Lower lobe of right lung (tissue), 2 donors: ENCODE data around the gene CCL23. TPM values are rescaled to one million over a fixed set of nuclear protein-coding genes. Genes with fewer than 3 reads are reported as not detected.
A peak's percentile ranks its signal among the peaks of the same experiment; 100 is the strongest.

Experiments
- ATAC-seq, 2 donors: fragments of 200-7000 bp; cut with Tn5 transposase; one replicate each; pipeline ENCODE4 v1.9.1; 2020 to 2022; ENCODE audit warnings: mild to moderate bottlenecking in 2 of 2, moderate library complexity in 2 of 2
- DNase-seq: peaks from one replicate; pipeline ENCODE4 v3.0.0-alpha.2; 2020
- H3K27ac ChIP-seq: fragments of 200-600 bp; one replicate; pipeline ENCODE4 v1.8.0; 2022
- H3K27me3 ChIP-seq: fragments of 200-600 bp; one replicate; pipeline ENCODE4 v1.8.0; 2022; ENCODE audit warnings: low read depth
- H3K36me3 ChIP-seq: fragments of 200-600 bp; one replicate; pipeline ENCODE4 v1.8.0; 2022; ENCODE audit warnings: mild to moderate bottlenecking
- H3K4me1 ChIP-seq: fragments of 200-600 bp; one replicate; pipeline ENCODE4 v1.8.0; 2022
- H3K4me3 ChIP-seq: fragments of 200-600 bp; one replicate; pipeline ENCODE4 v1.8.0; 2022; ENCODE audit warnings: mild to moderate bottlenecking
- H3K9me3 ChIP-seq: fragments of 200-600 bp; one replicate; pipeline ENCODE4 v1.8.0; 2022
- intact Hi-C: fragments of 100-400 bp; cut with DNase I; formaldehyde crosslinking; loops from one replicate; pipeline ENCODE4 v1.11.0; 2022
- total RNA-seq: library from RNA; stranded (reverse); fragmentation: NEBNext Ultra II Directional; extraction: Animal tissue kit (Norgen Biotek cat#: 25700); gene quantifications from one replicate; pipeline ENCODE4 v1.2.1, GENCODE V29; 2021
- TF ChIP-seq, protein P1 (sequence below): fragments of 200-600 bp; IDR thresholded peaks from one replicate; pipeline ENCODE4 v1.8.0; 2022; ENCODE audit warnings: antibody characterized with exemption, mild to moderate bottlenecking
- donor health status: DM: no; HTN: yes; CAD: no; lungs with severe emphysema.

Gene CCL23
- total RNA-seq, 1 donor from 2014 or later: 5.1 TPM

DNA sequence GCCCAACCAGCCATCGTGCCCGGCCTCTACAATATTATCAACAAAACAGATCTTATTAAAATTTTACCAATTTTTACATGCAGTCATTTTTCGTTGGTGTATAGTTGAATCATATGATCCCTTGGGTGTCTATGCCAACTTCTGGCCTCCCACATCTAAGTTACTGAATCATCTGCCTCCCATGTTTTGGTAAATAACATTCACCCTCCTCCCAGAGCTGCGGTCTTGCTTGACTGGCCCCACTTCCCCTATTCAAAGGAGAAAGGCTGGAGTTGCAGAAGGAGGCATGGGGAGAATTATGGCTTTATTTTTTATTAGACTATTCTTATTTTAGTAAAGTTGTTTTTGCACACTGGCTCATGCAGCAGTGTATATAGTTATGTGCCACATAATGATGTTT is 18.5 kb upstream of the CCL23 start:
- Histone ChIP-seq H3K27me3 (no peaks in the 10 kb centered on the region), H3K9me3 (no peaks in the 10 kb centered on the region), H3K4me3 (no peak overlapping the region), H3K36me3 (no peaks in the 10 kb centered on the region), H3K4me1 (peaks cover 8% of the 10 kb centered on the region), H3K27ac (no peak overlapping the region)
- DNase-seq (no peak), ATAC-seq (peak; percentile 62 to 79)
- intact Hi-C loops: no loop called here
- TF ChIP-seq, protein P1, sequence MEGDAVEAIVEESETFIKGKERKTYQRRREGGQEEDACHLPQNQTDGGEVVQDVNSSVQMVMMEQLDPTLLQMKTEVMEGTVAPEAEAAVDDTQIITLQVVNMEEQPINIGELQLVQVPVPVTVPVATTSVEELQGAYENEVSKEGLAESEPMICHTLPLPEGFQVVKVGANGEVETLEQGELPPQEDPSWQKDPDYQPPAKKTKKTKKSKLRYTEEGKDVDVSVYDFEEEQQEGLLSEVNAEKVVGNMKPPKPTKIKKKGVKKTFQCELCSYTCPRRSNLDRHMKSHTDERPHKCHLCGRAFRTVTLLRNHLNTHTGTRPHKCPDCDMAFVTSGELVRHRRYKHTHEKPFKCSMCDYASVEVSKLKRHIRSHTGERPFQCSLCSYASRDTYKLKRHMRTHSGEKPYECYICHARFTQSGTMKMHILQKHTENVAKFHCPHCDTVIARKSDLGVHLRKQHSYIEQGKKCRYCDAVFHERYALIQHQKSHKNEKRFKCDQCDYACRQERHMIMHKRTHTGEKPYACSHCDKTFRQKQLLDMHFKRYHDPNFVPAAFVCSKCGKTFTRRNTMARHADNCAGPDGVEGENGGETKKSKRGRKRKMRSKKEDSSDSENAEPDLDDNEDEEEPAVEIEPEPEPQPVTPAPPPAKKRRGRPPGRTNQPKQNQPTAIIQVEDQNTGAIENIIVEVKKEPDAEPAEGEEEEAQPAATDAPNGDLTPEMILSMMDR: no peak

DNA sequence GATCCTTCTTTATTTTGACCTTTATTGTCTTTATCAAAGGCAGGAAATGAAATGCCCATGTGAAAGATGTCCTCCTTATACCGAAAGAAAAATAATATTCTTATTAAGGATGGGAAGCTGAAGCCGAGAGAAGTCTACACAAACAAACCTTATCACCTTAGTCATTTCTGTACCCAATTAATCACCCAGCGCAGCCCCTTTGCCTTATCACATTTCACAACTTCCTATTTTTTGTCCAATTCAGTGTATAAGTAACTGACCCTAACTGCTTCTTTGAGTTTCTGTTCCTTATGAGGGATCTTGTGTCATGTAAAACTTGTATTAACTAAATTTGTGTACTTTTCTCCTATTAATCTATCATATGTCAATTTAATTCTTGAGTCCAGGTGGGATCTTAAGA is 16.4 kb upstream of the CCL23 start:
- DNase-seq (no peak), ATAC-seq (peak in 1 of 2 donors; percentile 43)
- TF ChIP-seq, protein P1: no peak
- no peak overlapping the region for H3K4me3 ChIP-seq
- H3K27me3 ChIP-seq: no peaks in the 10 kb centered on the region
- H3K9me3 ChIP-seq: no peaks in the 10 kb centered on the region
- H3K4me1 ChIP-seq: peaks cover 8% of the 10 kb centered on the region
- intact Hi-C loops: no loop called here
- no peaks in the 10 kb centered on the region for H3K36me3 ChIP-seq
- H3K27ac ChIP-seq: no peak overlapping the region

DNA sequence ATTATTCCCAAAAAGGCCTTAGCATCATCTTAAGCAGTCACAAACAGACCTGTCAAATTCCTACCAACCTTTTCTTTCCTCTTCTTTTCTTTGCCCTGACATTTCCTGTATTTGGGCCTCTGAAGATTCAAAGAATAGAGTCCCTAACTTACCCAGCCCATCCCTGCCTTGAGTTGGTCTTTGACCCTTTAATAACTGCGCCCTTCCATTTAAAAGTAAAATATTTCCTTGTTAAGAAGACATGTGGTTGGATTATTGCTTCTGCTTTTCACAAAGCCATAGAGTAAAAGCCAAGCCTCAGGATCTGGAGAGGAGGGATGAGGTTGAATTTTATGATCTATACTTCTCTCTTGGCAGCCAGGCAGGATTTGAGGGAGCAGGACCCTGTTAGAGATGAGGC is 13.2 kb upstream of the CCL23 start:
- Histone ChIP-seq H3K36me3 (no peaks in the 10 kb centered on the region), H3K4me1 (peaks cover 8% of the 10 kb centered on the region), H3K27me3 (no peaks in the 10 kb centered on the region), H3K4me3 (no peak overlapping the region), H3K27ac (no peak overlapping the region), H3K9me3 (no peaks in the 10 kb centered on the region)
- intact Hi-C loops: no loop called here
- DNase-seq (no peak), ATAC-seq (no peak)
- TF ChIP-seq, protein P1: no peak

DNA sequence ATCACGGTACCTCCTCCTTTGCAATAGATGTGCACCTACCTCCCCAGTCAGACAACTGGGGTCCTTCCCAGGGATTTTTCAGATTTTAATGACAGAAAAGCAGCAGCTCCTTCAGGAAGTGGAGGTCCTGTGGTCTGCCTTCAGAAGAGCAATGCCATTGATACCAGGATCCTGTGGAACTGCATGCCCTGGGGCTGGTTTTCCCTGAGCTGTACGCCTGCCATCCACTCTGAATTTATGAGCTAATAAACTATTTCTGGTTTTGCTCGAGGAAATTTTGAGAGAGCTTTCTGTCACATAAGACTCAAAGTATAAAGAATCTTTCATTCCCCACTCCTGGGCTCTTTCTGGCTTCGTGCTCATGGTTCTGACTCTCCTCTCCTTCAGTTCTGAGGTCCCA is 10.0 kb upstream of the CCL23 start:
- intact Hi-C loops: no loop called here
- no peaks in the 10 kb centered on the region for H3K9me3 ChIP-seq
- no peaks in the 10 kb centered on the region for H3K27me3 ChIP-seq
- no peak overlapping the region for H3K27ac ChIP-seq
- DNase-seq: no peak
- ATAC-seq: no peak
- TF ChIP-seq, protein P1: no peak
- H3K4me1 ChIP-seq: no peaks in the 10 kb centered on the region
- no peak overlapping the region for H3K4me3 ChIP-seq
- H3K36me3 ChIP-seq: no peaks in the 10 kb centered on the region

DNA sequence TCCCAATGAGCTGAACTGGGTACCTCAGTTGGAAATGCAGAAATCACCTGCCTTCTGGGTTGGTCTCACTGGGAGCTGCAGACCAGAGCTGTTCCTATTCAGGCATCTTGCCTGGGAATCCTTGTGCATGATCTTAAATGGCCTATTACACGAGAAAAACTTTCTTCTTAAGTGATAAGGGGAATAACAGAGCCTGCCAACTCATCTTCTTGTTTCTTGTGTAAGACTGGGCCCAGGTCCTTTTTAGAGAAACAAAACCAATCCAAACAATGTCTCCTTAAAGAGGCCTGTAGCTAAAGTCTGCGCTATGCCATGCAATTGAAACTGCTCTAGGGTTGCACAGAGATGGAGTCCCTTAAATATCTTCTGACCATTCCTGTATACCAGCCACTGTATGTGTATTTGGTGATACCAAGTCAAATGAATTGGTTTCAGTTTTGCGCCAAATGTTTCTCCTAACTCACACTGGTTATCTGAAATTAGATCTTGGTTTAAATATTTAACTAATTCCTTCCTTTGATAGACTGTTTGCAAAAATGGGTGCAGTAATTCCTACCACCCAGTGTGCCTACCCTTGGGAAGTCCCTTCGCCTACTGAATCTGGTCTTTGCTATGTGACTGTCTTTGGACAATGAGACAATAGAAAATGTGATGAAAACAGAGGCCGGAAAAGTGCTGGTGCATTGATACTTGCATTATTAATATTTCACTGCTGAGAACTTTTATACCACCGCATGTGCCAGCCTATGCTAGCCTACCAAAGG is 6.5 kb upstream of the CCL23 start:
- no peak overlapping the region for H3K27ac ChIP-seq
- no peaks in the 10 kb centered on the region for H3K4me1 ChIP-seq
- intact Hi-C loops: no loop called here
- no peaks in the 10 kb centered on the region for H3K27me3 ChIP-seq
- ATAC-seq (no peak), DNase-seq (no peak)
- no peak overlapping the region for H3K4me3 ChIP-seq
- no peaks in the 10 kb centered on the region for H3K36me3 ChIP-seq
- TF ChIP-seq, protein P1: no peak
- H3K9me3 ChIP-seq: no peaks in the 10 kb centered on the region
